Natural killer cell treated with Interleukin-12 subunit alpha and Interleukin-12 subunit beta and Interleukin-15 and Interleukin-18, amount 100 ng/mL, for 72 hours (primary cell): ENCODE data around the gene MPHOSPH9. TPM values are rescaled to one million over a fixed set of nuclear protein-coding genes. Genes with fewer than 3 reads are reported as not detected.

ENCODE experiments used
- ATAC-seq, 2 donors: fragments of 150-1000 bp; cut with Tn5 transposase in 1 of 2; sonication (Bioruptor Pico), chemical (Tn5 transposase) in 1 of 2; 2 replicates each; pipeline ENCODE4 v1.10.0; 2021
- DNase-seq: peaks from one replicate; pipeline ENCODE4 v3.0.0; 2022; ENCODE audit warnings: low spot score
- H3K27ac Mint-ChIP-seq, 2 donors: 1 replicate in 1 of 2; 2 replicates in 1 of 2; pipeline ENCODE4 v1.8.0; 2022; ENCODE audit warnings: mixed read lengths in 2 of 2, mild to moderate bottlenecking in 1 of 2, moderate library complexity in 1 of 2
- H3K27me3 Mint-ChIP-seq, 2 donors: 1 replicate in 1 of 2; 2 replicates in 1 of 2; pipeline ENCODE4 v1.8.0; 2022; ENCODE audit warnings: mixed read lengths in 2 of 2
- H3K36me3 Mint-ChIP-seq: one replicate; pipeline ENCODE4 v1.8.0; 2022; ENCODE audit warnings: mixed read lengths
- H3K4me1 Mint-ChIP-seq, 2 donors: 1 replicate in 1 of 2; 2 replicates in 1 of 2; pipeline ENCODE4 v1.8.0; 2022; ENCODE audit warnings: low read depth in 2 of 2, mixed read lengths in 2 of 2, mild to moderate bottlenecking in 1 of 2
- H3K4me3 Mint-ChIP-seq: one replicate; pipeline ENCODE4 v1.8.0; 2022; ENCODE audit warnings: mixed read lengths
- H3K9me3 Mint-ChIP-seq: 2 replicates; pipeline ENCODE4 v1.8.0; 2022; ENCODE audit warnings: mixed read lengths
- total RNA-seq, 2 donors: library from RNA; stranded (reverse); gene quantifications; one replicate each; pipeline ENCODE4 v1.2.3, GENCODE V29; 2022

MPHOSPH9 gene
- total RNA-seq, 2 donors from 2014 or later: 50.1 to 117 TPM

DNA sequence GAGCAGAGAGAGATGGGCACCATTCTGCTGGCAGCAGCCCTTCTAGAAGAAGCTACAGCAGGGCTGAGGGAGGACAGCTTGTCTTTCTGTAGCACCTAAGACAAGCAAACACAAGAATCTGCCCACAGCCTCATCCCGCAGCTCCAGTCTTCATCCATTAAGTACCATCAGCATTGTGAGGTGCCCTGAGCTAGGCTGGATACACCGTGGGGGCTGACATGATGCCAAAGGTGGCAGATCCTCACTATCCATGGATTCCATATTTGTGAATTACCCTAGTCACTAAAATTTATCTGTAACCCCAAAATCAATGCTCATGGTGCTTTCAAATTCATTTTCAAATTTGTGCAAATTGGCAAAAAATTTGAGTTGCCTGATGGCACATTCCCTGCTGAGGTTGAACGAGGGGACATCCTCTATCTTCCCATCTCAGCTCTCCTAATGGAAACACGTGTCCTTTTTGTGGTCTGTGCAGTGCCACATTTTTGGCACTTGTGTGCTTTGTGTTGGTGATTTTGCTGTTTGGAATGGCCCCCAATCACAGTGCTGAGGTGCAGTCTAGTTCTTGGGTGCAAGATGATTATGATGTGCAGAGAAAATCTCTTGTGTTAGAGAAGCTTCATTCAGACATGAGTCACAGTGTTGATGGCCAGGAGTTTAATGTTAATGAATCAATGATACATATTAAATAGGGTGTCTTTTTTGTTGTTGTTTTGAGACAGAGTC lies 89.0 kb downstream of the MPHOSPH9 start:
- no peak overlapping the region for H3K27ac Mint-ChIP-seq
- no peak for ATAC-seq
- no peak for DNase-seq
- H3K4me3 Mint-ChIP-seq: no peak overlapping the region
- no peaks in the 10 kb centered on the region for H3K27me3 Mint-ChIP-seq
- H3K36me3 Mint-ChIP-seq: no peaks in the 10 kb centered on the region
- H3K9me3 Mint-ChIP-seq: no peaks in the 10 kb centered on the region
- H3K4me1 Mint-ChIP-seq: peaks cover 7 to 9% of the 10 kb centered on the region in 2 donors

DNA sequence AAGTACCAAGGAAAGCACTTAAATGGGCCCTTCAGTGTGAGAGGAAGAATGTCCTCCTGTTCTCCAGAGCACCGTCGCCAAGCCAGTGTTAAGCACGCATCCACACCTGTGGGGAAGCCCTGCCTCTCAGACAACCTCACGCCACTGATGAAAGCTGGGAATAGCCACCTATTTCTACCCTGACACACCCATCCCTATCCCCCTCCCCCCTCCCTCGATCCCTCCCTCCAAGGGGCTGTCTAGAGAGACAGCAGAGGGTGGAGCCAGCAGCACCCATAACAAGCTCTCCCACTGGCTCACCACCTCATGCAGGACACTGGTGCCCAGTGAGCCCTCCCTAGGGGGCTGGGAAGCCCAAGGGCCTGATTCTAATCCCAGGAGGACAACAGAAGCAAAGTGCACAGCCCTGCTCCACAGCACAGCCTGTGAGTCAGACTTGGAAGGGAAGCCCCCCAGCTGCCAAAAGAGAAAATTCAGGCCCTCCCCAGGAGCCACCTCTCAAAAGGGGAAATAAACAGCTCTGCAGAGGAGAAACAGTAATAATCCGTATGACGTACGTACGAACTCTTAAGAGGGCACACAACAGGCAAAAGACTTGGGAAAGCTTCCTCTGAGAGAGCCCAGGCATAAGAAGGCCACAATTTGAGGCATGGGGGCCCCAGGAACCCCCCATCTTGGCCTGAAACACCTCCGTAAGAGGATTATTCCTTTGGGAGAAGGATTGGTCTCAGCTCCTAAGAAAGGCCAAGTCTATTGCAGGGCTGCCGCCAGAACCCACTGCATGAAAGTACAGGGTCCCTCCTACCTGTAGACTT lies 89.8 kb downstream of the MPHOSPH9 start:
- no peaks in the 10 kb centered on the region for H3K9me3 Mint-ChIP-seq
- peak in 1 of 2 donors; percentile 15 for ATAC-seq
- DNase-seq: no peak
- H3K4me3 Mint-ChIP-seq: no peak overlapping the region
- H3K27me3 Mint-ChIP-seq: no peaks in the 10 kb centered on the region
- no peaks in the 10 kb centered on the region for H3K36me3 Mint-ChIP-seq
- no peak overlapping the region for H3K27ac Mint-ChIP-seq
- peaks cover 1 to 7% of the 10 kb centered on the region in 2 donors for H3K4me1 Mint-ChIP-seq

DNA sequence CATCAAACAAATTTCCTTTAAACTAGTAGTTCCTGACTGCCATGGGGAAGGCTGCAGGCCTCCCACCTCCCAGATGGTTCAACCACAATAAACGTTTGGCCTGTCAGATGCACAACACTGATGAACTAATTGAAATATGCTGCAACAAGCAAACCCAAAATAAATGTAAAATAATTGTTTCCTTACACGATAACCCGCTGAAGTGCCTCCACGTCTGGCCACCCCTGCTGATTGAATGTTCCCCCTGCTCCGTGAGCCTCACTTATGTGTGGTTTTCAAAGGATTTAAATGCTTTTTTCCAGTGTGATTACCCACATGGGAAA lies 90.5 kb downstream of the MPHOSPH9 start:
- H3K4me3 Mint-ChIP-seq: no peak overlapping the region
- ATAC-seq: no peak
- no peaks in the 10 kb centered on the region for H3K9me3 Mint-ChIP-seq

DNA sequence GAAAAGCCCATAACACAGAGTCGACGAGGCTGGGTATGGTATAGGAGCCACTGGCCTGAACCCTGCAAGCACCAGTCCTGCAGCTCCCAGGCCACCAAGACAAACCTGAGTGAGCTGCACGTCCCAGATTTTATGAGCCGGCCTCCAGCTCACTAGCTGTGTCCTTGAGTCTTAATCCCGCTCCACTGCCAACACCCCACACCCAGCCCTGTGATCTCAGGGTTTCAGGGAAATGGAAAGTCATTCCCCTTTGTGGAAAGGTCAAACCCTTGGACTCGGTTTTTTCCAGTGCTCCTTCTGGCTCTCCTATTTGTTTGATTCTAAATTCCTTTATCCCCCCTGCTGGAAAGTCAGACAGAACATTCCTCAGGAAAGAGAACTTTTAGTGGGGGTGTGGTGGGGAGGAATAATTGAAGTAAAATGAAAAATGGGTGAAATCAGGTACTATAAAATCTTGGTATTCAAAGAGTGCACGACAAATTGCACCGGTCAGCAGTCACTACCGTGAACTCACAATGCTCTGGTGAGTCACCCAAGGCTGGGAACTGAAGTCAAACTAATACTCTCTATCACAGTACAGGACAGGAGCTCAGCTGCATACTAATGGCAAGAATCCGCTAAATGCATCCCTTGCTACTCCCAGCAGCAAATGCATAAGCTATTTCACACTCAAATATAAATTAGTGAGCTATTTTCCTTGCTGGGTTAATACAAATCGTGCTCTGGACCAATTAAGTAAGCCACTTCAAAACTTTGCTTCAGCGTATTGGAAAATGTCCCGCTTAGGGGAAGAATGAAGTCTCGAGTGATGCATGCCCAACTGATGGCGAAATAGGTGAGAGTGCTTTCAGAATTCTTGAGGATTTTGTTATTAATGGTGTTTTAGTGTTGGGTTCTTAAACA lies 91.1 kb downstream of the MPHOSPH9 start:
- Mint-ChIP-seq H3K27me3 (no peaks in the 10 kb centered on the region), H3K9me3 (no peaks in the 10 kb centered on the region), H3K4me3 (no peak overlapping the region), H3K27ac (no peak overlapping the region), H3K4me1 (peaks cover 0 to 7% of the 10 kb centered on the region in 2 donors), H3K36me3 (no peaks in the 10 kb centered on the region)
- no peak for DNase-seq
- ATAC-seq: no peak

More for the DNA sequence above, 90.5 kb downstream of the MPHOSPH9 start:
- DNase-seq: no peak
- peaks cover 0 to 7% of the 10 kb centered on the region in 2 donors for H3K4me1 Mint-ChIP-seq
- no peaks in the 10 kb centered on the region for H3K27me3 Mint-ChIP-seq
- no peaks in the 10 kb centered on the region for H3K36me3 Mint-ChIP-seq
- no peak overlapping the region for H3K27ac Mint-ChIP-seq

DNA sequence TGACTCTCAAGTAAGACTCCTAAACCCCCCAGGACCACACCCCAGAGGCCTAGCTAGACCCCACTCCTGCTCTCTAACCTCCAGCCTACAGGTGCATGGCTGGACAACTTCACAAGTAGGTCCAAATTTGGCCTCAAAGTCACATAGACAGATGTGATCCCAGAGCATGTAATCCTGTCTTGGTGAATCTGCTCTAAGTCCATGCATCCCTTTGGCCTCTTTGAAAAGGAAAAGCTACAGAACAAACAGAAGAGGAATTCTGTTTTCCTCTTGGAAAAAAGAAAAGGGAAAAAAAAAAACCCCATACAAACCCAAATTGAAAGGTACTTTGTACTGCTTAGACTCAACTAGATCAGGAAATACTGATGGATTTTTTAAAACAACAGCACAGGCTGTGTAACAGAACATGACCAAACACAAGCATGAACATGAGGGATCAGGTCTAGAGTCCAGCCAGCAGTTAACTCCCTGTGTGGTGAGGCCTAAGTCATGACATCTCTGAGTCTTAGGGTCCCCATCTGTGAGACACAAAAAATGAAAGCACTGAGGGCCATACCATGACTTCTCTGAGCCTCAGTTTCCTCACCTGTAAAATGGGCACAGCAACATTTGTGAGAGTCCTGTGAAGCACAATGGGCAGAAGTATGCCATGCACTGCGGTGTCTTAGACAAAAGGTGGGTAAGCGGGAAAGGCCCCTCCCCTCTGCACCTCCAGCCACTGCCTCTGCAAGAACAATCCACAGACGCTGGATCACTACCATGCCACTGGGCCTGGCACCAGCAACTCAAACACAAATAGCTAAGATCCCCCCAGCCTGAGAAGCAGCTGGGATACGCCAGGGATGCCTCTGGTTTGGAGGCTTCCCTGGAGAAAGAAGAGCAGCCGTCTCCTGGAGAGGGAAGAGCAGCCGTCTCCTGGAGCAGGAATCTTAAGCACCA lies 92.0 kb downstream of the MPHOSPH9 start:
- H3K27ac Mint-ChIP-seq: peak overlapping the region in 1 of 2 donors; percentile 37

DNA sequence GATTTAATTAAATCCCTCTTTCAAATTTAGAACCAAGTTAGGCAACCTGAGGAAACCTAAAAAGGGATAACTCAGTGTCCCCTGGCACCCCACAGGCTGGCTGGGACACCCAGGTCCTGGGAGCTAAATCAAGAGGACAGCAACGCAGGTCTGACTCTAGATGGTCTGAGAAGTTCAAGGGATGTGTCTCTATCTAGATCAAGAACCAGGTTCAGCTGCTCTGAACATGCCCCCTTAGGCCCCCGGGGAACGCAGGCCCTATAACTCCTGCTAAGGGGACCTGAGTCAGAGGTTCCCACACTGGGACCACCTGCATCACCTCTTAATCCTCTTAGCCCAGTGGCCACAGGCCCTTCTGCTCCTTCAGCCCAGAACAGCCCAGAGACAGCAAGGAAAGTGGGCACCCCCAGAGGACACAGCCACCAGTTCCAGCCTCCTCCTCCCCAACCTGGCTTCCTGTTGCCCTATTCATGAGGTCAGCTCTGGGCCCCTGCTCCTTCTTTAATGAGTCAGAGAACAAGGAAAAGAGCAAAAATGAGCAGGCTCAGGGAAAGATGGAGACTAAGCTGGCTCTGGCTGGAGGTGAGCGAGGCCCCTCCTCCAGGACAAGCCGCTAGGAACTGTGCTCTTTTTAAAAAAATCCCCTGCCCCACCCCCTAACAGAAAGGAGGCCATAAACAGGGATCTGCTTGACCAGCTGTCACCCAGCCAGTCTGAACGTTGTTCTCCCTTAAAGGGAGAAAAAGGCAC lies 92.8 kb downstream of the MPHOSPH9 start:
- peaks cover 5 to 10% of the 10 kb centered on the region in 2 donors for H3K4me1 Mint-ChIP-seq
- H3K4me3 Mint-ChIP-seq: no peak overlapping the region
- no peaks in the 10 kb centered on the region for H3K36me3 Mint-ChIP-seq
- H3K27me3 Mint-ChIP-seq: no peaks in the 10 kb centered on the region
- H3K9me3 Mint-ChIP-seq: no peaks in the 10 kb centered on the region
- ATAC-seq: no peak
- peak overlapping the region in 1 of 2 donors; percentile 37 for H3K27ac Mint-ChIP-seq
- DNase-seq: no peak

More for the DNA sequence above, 92.0 kb downstream of the MPHOSPH9 start:
- Mint-ChIP-seq H3K4me3 (no peak overlapping the region), H3K9me3 (no peaks in the 10 kb centered on the region), H3K27me3 (no peaks in the 10 kb centered on the region), H3K36me3 (no peaks in the 10 kb centered on the region), H3K4me1 (peaks cover 0 to 7% of the 10 kb centered on the region in 2 donors)
- no peak for DNase-seq
- ATAC-seq: no peak

DNA sequence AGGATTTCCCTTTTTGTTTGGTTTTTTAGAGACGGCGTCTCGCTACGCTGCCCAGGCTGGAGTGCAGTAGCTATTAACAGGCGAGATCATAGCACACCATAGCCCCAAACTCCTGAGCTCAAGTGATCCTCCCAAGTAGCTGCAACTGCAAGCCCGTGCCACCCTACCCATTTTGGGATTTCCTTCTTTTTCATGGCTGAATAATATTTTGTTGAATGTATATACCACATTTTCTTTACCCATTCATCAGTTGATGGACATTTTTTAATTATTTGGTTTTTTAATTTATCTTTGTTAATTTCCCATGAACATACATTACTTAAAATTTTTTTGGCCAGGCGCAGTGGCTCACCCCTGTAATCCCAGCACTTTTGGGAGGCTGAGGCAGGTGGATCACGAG lies 97.3 kb downstream of the MPHOSPH9 start:
- ATAC-seq (no peak), DNase-seq (no peak)
- H3K27ac Mint-ChIP-seq: peak overlapping the region in 1 of 2 donors; percentile 17
- H3K4me3 Mint-ChIP-seq: no peak overlapping the region
- no peaks in the 10 kb centered on the region for H3K9me3 Mint-ChIP-seq
- H3K4me1 Mint-ChIP-seq: peaks cover 14 to 24% of the 10 kb centered on the region in 2 donors
- no peaks in the 10 kb centered on the region for H3K27me3 Mint-ChIP-seq
- no peaks in the 10 kb centered on the region for H3K36me3 Mint-ChIP-seq

DNA sequence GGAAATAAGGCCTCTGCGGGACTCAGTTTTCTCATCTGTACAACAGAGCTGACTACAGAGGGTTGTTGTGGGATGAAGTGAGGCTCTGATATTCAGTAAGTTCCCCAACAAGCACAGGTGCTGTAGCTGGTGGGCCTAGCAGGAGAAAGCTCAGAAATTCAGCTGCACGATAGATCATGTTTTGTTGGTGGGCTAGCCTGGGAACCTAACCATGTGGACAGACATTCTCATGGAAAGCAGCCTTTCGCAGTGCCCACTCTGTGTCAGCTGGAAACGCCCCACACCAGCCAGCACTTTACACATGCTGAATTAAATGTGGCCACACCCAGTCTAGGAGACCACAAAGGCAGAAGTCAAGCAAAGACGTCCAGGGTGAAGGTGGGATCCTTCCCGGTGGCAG lies 98.1 kb downstream of the MPHOSPH9 start:
- H3K27ac Mint-ChIP-seq: no peak overlapping the region
- H3K9me3 Mint-ChIP-seq: no peaks in the 10 kb centered on the region
- peak overlapping the region; percentile 22 for H3K4me3 Mint-ChIP-seq
- H3K36me3 Mint-ChIP-seq: no peaks in the 10 kb centered on the region
- DNase-seq (no peak), ATAC-seq (no peak)
- H3K27me3 Mint-ChIP-seq: no peaks in the 10 kb centered on the region
- peaks cover 14 to 24% of the 10 kb centered on the region in 2 donors for H3K4me1 Mint-ChIP-seq

DNA sequence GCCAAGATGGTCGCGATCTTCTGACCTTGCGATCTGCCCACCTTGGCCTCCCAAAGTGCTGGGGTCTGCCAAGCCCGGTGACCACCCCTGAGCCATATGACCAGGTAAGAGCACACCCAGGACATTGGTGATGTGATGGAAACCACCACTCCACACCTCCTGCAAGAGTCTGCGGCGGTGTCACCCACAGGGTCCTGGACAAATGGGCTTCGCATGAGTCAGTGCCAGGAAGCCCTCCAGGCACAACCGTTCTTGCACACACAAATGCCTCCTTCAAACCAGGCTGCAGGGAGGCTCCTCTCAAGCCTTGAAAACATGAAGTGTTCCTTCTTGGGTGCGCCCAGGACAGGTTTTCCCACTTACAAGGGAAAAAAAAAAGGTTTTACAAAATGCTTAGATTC lies 98.7 kb downstream of the MPHOSPH9 start:
- H3K4me1 Mint-ChIP-seq: peaks cover 14 to 24% of the 10 kb centered on the region in 2 donors
- DNase-seq: no peak
- H3K27ac Mint-ChIP-seq: no peak overlapping the region
- H3K36me3 Mint-ChIP-seq: no peaks in the 10 kb centered on the region
- no peak for ATAC-seq
- H3K4me3 Mint-ChIP-seq: no peak overlapping the region
- H3K27me3 Mint-ChIP-seq: no peaks in the 10 kb centered on the region
- no peaks in the 10 kb centered on the region for H3K9me3 Mint-ChIP-seq

DNA sequence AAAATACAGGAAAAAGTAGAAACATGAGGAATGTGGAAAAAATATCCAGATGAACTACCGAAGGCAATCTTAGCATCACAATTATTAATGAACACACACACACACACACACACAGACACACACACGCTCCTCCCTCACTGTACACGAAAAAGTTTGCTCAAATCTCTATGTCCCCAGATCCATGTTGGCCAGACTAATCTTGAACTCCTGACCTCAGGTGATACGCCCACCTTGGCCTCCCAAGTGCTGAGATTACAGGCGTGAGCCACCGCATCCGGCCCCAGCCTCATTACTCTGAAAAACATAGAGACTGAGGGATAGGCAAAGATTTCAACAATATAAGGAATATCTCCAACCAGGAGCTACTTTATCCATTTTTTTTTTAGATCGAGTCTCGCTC lies 99.2 kb downstream of the MPHOSPH9 start:
- ATAC-seq (no peak), DNase-seq (no peak)
- Mint-ChIP-seq H3K4me1 (peaks cover 14 to 24% of the 10 kb centered on the region in 2 donors), H3K27ac (no peak overlapping the region), H3K27me3 (no peaks in the 10 kb centered on the region), H3K9me3 (no peaks in the 10 kb centered on the region), H3K4me3 (no peak overlapping the region), H3K36me3 (no peaks in the 10 kb centered on the region)

DNA sequence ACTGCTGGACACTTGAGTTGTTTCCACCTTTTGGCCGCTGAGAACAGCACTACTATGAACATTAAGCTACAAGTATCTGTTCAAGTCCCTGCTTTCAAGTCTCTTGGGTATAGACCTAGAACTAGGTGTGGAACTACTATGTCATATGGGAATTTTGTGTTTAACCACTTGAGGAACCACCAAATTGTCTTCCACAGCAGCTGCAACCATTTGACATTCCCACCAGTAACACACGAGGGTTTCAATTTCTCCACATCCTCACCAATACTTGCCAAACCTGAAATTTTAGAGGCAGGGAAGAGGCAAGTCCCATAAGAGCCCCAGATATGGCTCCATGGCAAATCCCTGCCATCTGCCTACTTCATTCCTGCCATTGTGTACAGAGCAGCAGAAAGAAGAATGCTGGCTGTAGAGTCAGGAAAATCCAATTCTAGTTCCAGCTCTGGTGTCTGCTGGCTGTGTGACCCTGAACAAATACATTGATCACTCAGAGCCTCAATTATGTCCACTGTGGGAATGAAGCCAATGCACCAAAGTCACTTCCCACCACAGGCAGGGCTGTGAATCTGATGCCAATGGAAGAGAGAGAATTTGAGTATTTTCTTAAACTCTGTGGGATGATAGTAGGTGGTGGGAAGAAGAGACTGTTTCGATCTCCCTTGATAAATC lies 99.9 kb downstream of the MPHOSPH9 start:
- no peak for ATAC-seq
- Mint-ChIP-seq H3K4me3 (no peak overlapping the region), H3K36me3 (no peaks in the 10 kb centered on the region), H3K27me3 (no peaks in the 10 kb centered on the region), H3K27ac (no peak overlapping the region), H3K4me1 (peaks cover 14 to 24% of the 10 kb centered on the region in 2 donors), H3K9me3 (no peaks in the 10 kb centered on the region)
- no peak for DNase-seq

DNA sequence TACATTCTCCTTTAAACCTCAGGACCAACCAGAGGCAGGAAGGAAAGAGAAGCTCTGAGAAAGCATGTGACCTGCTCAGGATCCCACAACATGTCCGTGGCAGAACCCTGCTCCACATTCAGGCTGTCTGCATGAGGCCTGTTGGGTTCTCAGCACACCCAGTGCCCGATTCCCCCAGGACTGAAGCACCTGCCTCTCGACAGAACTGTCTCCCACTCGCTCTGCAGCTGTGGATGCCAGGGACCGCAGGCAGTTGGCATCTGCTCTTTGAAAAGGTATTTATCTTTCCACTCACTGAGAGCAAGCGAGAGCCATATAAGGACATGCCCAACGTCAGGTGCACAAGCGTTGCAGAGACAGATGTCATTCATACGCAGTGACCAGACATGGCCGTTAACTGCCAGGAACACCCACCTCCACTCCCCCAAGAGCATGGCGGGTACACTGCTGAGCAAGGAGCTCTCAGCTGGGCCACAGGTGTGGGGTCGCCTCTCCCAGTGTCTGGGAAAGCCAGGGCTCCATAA lies 101.0 kb downstream of the MPHOSPH9 start:
- no peaks in the 10 kb centered on the region for H3K9me3 Mint-ChIP-seq
- no peaks in the 10 kb centered on the region for H3K27me3 Mint-ChIP-seq
- no peak overlapping the region for H3K4me3 Mint-ChIP-seq
- H3K27ac Mint-ChIP-seq: no peak overlapping the region
- H3K36me3 Mint-ChIP-seq: no peaks in the 10 kb centered on the region
- peaks cover 14 to 24% of the 10 kb centered on the region in 2 donors for H3K4me1 Mint-ChIP-seq
- no peak for DNase-seq
- peak in 1 of 2 donors; percentile 20 for ATAC-seq
